PC-3 (cell line): ENCODE measurements around the gene NIPAL3. TPM values are rescaled to one million over a fixed set of nuclear protein-coding genes. Genes with fewer than 3 reads are reported as not detected.
"Not testable (repeated sequence)": the region's sequence is repeated elsewhere in the genome, so short reads cannot be mapped to it uniquely, and the experiment has no call there.

Source experiments
- ATAC-seq: fragments of 200-7000 bp; cut with Tn5 transposase; 2 replicates; pipeline ENCODE4 v1.9.1; 2020; ENCODE audit warnings: mild to moderate bottlenecking, moderate library complexity
- BruUV-seq: library from RNA; stranded (reverse); fragments of 400-500 nt; replicated peaks from 2 replicates; lab custom pipeline; 2021; lab: Mats Ljungman, UMichigan
- CTCF ChIA-PET: fragments of 300-600 bp; sonication (Branson Sonifier 250); formaldehyde crosslinking; loops from one replicate; lab custom pipeline; 2022; ENCODE audit warnings: antibody characterized with exemption; lab: Charles Lee
- POLR2A ChIA-PET: fragments of 300-600 bp; sonication (Branson Sonifier 250); formaldehyde crosslinking; loops from one replicate; lab custom pipeline; 2022; ENCODE audit warnings: antibody characterized with exemption; ENCODE audit not compliant: unreplicated experiment; lab: Charles Lee
- DNase-seq: peaks from one replicate; pipeline ENCODE4 v3.0.0-alpha.2; 2015
- H2AFZ ChIP-seq: fragments of 300-600 bp; sonication (generic); 2 replicates; pipeline ENCODE4 v1.6.0; 2016; ENCODE audit warnings: antibody characterized with exemption, low read length
- H3F3A ChIP-seq: fragments of 300-600 bp; sonication (generic); one replicate; pipeline ENCODE4 v1.6.0; 2017; ENCODE audit warnings: antibody characterized with exemption, low read length, control low read depth, mild to moderate bottlenecking; ENCODE audit not compliant: unreplicated experiment
- H3K27ac ChIP-seq: fragments of 300-600 bp; sonication (generic); 2 replicates; pipeline ENCODE4 v1.5.1; 2016; ENCODE audit warnings: mild to moderate bottlenecking, low read length
- H3K27me3 ChIP-seq: fragments of 300-600 bp; sonication (generic); 2 replicates; pipeline ENCODE4 v1.6.1; 2016; ENCODE audit warnings: low read length, mixed read lengths
- H3K36me3 ChIP-seq: fragments of 300-600 bp; sonication (generic); 2 replicates; pipeline ENCODE4 v1.6.1; 2016; ENCODE audit warnings: low read depth, mixed run types, low read length, mixed read lengths
- H3K4me1 ChIP-seq: fragments of 300-600 bp; sonication (generic); 2 replicates; pipeline ENCODE4 v1.5.1; 2016; ENCODE audit warnings: low read length; ENCODE audit not compliant: insufficient read depth
- H3K4me2 ChIP-seq: fragments of 300-600 bp; sonication (generic); 2 replicates; pipeline ENCODE4 v1.6.0; 2016; ENCODE audit warnings: low read length
- H3K4me3 ChIP-seq: fragments of 300-600 bp; sonication (generic); 2 replicates; pipeline ENCODE4 v1.5.1; 2016; ENCODE audit warnings: mild to moderate bottlenecking, low read length, mixed read lengths
- H3K79me2 ChIP-seq: fragments of 300-600 bp; sonication (generic); 2 replicates; pipeline ENCODE4 v1.6.1; 2017; ENCODE audit warnings: low read length, mixed read lengths
- H3K9ac ChIP-seq: fragments of 300-600 bp; sonication (generic); 2 replicates; pipeline ENCODE4 v1.6.0; 2016; ENCODE audit warnings: mild to moderate bottlenecking, low read length
- H3K9me2 ChIP-seq: fragments of 300-600 bp; sonication (generic); replicated peaks from 2 replicates; pipeline ENCODE4 v1.6.1; 2016; ENCODE audit warnings: mixed run types, low read length, mixed read lengths
- H3K9me3 ChIP-seq: fragments of 300-600 bp; sonication (generic); 2 replicates; pipeline ENCODE4 v1.6.1; 2016; ENCODE audit warnings: low read length, mixed read lengths
- H4K20me1 ChIP-seq: fragments of 300-600 bp; sonication (generic); 2 replicates; pipeline ENCODE4 v1.6.1; 2016; ENCODE audit warnings: low read length, mixed read lengths
- CTCF ChIP-seq: fragments of 300-600 bp; sonication (generic); conservative IDR thresholded peaks from 2 replicates; pipeline ENCODE4 v1.5.1; 2017; ENCODE audit warnings: antibody characterized with exemption, low read depth, mild to moderate bottlenecking, low read length
- EZH2 ChIP-seq: fragments of 300-600 bp; sonication (generic); IDR thresholded peaks from one replicate; pipeline ENCODE4 v1.6.1; 2017; ENCODE audit warnings: antibody characterized with exemption, mild to moderate bottlenecking, low read length; ENCODE audit not compliant: unreplicated experiment
- EZH2phosphoT487 ChIP-seq: fragments of 300-600 bp; sonication (generic); IDR thresholded peaks from 2 replicates; pipeline ENCODE4 v1.6.1; 2018; ENCODE audit warnings: mild to moderate bottlenecking, antibody characterized with exemption, low read length, borderline replicate concordance
- intact Hi-C: fragments of 100-400 bp; cut with micrococcal nuclease; formaldehyde crosslinking; loops from 2 replicates; pipeline ENCODE4 v1.9.0; 2023
- total RNA-seq: library from RNA; depleted of rRNA; stranded (reverse); fragments of >200 nt; gene quantifications from 2 replicates; pipeline ENCODE4 v1.2.3, GENCODE V29; 2014

NIPAL3 gene
- total RNA-seq, 1 experiment from 2014 or later: 35.2 TPM

GRCh38 chr1:24484199-24484598 is 68.6 kb downstream of the NIPAL3 start:
- H3K9ac ChIP-seq: no peak overlapping the region
- no peaks in the 10 kb centered on the region for H3K79me2 ChIP-seq
- no peak overlapping the region for H3K27ac ChIP-seq
- no TSS peak for BruUV-seq
- H3K9me2 ChIP-seq: no peaks in the 10 kb centered on the region
- H3K4me2 ChIP-seq: no peak overlapping the region
- DNase-seq (no peak), ATAC-seq (no peak)
- no peaks in the 10 kb centered on the region for H3K9me3 ChIP-seq
- H3K4me3 ChIP-seq: no peak overlapping the region
- H3K27me3 ChIP-seq: no peaks in the 10 kb centered on the region
- TF ChIP-seq EZH2phosphoT487: no peak
- no peak for TF ChIP-seq CTCF
- no peak for TF ChIP-seq EZH2
- H3F3A ChIP-seq: no peaks in the 10 kb centered on the region
- H2AFZ ChIP-seq: no peak overlapping the region
- ChIA-PET POLR2A (interaction anchor here (0.6 kb wide), 1 partner anchor 69 kb away, joined by 3 read pairs; no protein-coding TSS in a partner anchor), CTCF (no interaction called here)
- H3K4me1 ChIP-seq: no peaks in the 10 kb centered on the region
- no peaks in the 10 kb centered on the region for H3K36me3 ChIP-seq
- intact Hi-C loops: no loop called here
- H4K20me1 ChIP-seq: no peaks in the 10 kb centered on the region

DNA sequence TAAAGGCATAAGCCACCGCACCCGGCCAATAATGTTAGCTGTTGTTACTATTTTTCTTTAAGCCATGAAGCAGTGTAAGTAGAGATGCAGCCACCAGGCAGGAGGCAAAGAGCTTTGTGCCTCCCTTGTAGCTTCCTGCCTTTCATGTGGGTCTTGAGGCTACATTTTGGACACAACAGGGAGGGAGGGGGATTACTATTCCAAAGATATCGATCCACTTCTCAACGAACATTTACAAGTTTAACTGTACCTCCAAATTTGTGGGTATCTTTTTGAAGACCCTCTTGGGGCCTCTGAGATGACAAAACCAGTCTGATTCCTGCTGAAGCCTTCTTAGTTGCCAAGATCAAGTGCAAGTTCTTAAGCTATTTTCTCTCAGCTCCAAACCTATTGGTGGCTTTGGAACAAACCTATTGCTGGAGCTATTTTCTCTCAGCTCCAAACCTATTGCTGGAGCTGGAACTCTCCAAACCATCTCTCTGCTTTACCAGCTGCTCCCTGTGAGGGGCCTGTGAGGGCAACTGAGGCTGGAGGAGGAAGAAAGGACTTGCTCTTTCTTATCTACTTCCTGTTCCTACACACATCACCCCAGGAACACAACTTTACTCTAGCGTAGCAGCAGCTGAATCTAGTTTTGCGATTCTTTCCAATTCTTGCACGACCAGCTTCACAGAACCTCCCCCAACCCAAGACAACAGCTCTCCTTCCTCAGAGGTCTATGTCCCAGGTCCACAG is 70.9 kb downstream of the NIPAL3 start:
- Histone ChIP-seq H3K4me2 (no peak overlapping the region), H2AFZ (no peak overlapping the region), H3K9me3 (no peaks in the 10 kb centered on the region), H3K27me3 (no peaks in the 10 kb centered on the region), H3K79me2 (no peaks in the 10 kb centered on the region), H3K36me3 (no peaks in the 10 kb centered on the region), H3K27ac (no peak overlapping the region), H3F3A (no peaks in the 10 kb centered on the region), H3K9ac (no peak overlapping the region), H3K9me2 (no peaks in the 10 kb centered on the region), H4K20me1 (no peaks in the 10 kb centered on the region), H3K4me1 (no peaks in the 10 kb centered on the region), H3K4me3 (no peak overlapping the region)
- ATAC-seq: no peak
- intact Hi-C loops: no loop called here
- POLR2A ChIA-PET: no interaction called here
- CTCF ChIA-PET: interaction anchor here (0.7 kb wide), 1 partner anchor 13 kb away, joined by 4 read pairs; no protein-coding TSS in a partner anchor
- DNase-seq: no peak
- TF ChIP-seq EZH2phosphoT487 (no peak), CTCF (no peak), EZH2 (no peak)
- BruUV-seq: no TSS peak

DNA sequence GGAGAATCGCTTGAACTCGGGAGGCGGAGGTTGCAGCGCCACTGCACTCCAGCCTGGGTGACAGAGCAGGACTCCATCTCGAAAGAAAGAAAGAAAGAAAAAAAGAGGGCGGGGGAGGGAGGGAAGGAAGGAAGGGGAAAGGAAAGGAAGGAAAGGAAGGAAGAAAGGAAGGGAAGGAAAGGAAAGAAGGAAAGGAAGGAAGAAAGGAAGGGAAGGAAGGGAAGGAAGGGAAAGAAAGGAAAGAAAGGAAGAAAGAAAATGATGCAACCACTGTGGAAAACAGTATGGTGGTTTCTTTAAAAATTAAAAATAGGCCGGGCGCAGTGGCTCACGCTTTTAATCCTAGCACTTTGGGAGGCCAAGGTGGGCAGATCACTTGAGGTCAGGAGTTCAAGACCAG is 71.9 kb downstream of the NIPAL3 start:
- Histone ChIP-seq H3K9ac (no peak overlapping the region), H3K27ac (no peak overlapping the region), H3K4me3 (no peak overlapping the region), H3K36me3 (no peaks in the 10 kb centered on the region), H3F3A (no peaks in the 10 kb centered on the region), H3K9me3 (no peaks in the 10 kb centered on the region), H3K27me3 (no peaks in the 10 kb centered on the region), H3K79me2 (no peaks in the 10 kb centered on the region), H3K4me2 (no peak overlapping the region), H4K20me1 (no peaks in the 10 kb centered on the region), H3K9me2 (no peaks in the 10 kb centered on the region), H3K4me1 (no peaks in the 10 kb centered on the region), H2AFZ (no peak overlapping the region)
- intact Hi-C loops: no loop called here
- TF ChIP-seq CTCF: no peak
- TF ChIP-seq EZH2phosphoT487: no peak
- TF ChIP-seq EZH2: no peak
- POLR2A ChIA-PET: no interaction called here
- ATAC-seq (no peak), DNase-seq (no peak)
- no TSS peak for BruUV-seq
- CTCF ChIA-PET: no interaction called here

- H3K36me3 ChIP-seq, CTCF ChIA-PET, H3K4me1 ChIP-seq, H3K27me3 ChIP-seq, ATAC-seq, H3K4me3 ChIP-seq, H3K9ac ChIP-seq, H3F3A ChIP-seq, H3K79me2 ChIP-seq, H3K9me3 ChIP-seq, H3K27ac ChIP-seq, H2AFZ ChIP-seq, BruUV-seq, POLR2A ChIA-PET, DNase-seq, intact Hi-C loops, H3K4me2 ChIP-seq, H4K20me1 ChIP-seq, H3K9me2 ChIP-seq: not testable (repeated sequence)
Measured at GRCh38 chr1:24488159-24488558, 72.6 kb downstream of the NIPAL3 start.
